IMR-90 (cell line): Measurements from ENCODE around the gene HCN4. TPM values are rescaled to one million over a fixed set of nuclear protein-coding genes. Genes with fewer than 3 reads are reported as not detected.

ENCODE experiments used
- ATAC-seq: fragments of 200-7000 bp; cut with Tn5 transposase; 2 replicates; pipeline ENCODE4 v1.9.1; 2020; ENCODE audit warnings: low read depth, mild to moderate bottlenecking, moderate library complexity
- BruUV-seq: library from RNA; stranded (reverse); fragments of 400-500 nt; replicated peaks from 2 replicates; lab custom pipeline; 2021; lab: Mats Ljungman, UMichigan
- CTCF ChIA-PET: fragments of 300-600 bp; formaldehyde crosslinking; extraction: SDS; loops from one replicate; lab custom pipeline; 2021; ENCODE audit warnings: antibody characterized with exemption; lab: Yijun Ruan, JAX
- POLR2A ChIA-PET: fragments of 300-600 bp; sonication (Branson Sonifier 250); formaldehyde crosslinking; loops from one replicate; lab custom pipeline; 2022; ENCODE audit warnings: antibody characterized with exemption; ENCODE audit not compliant: unreplicated experiment; lab: Charles Lee
- DNase-seq: peaks from one replicate; pipeline ENCODE4 v3.0.0; 2013
- H2AFZ ChIP-seq: replicated peaks from 2 replicates; pipeline ENCODE3; 2013; ENCODE audit warnings: low read length, mild to moderate bottlenecking; ENCODE audit not compliant: poor library complexity
- H2AK5ac ChIP-seq: 2 replicates; pipeline ENCODE4 v1.6.1; 2013; ENCODE audit warnings: low read depth, low read length, inconsistent platforms
- H2AK9ac ChIP-seq: replicated peaks from 2 replicates; pipeline ENCODE3; 2013; ENCODE audit warnings: mild to moderate bottlenecking, low read depth, low read length, moderate library complexity; ENCODE audit not compliant: poor library complexity
- H2BK120ac ChIP-seq: 2 replicates; pipeline ENCODE4 v1.6.1; 2013; ENCODE audit warnings: low read depth, low read length, inconsistent platforms
- H2BK15ac ChIP-seq: 3 replicates; pipeline ENCODE4 v1.6.1; 2013; ENCODE audit warnings: low read depth, low read length, inconsistent platforms
- H2BK20ac ChIP-seq: 2 replicates; pipeline ENCODE4 v1.6.1; 2013; ENCODE audit warnings: low read depth, mild to moderate bottlenecking, inconsistent platforms, low read length, moderate library complexity
- H2BK5ac ChIP-seq: 2 replicates; pipeline ENCODE4 v1.6.1; 2013; ENCODE audit warnings: mild to moderate bottlenecking, low read depth, low read length, inconsistent platforms; ENCODE audit not compliant: poor library complexity, severe bottlenecking
- H3K14ac ChIP-seq: replicated peaks from 2 replicates; pipeline ENCODE4 v1.6.1; 2013; ENCODE audit warnings: low read depth, low read length, inconsistent platforms
- H3K18ac ChIP-seq: 2 replicates; pipeline ENCODE4 v1.6.1; 2013; ENCODE audit warnings: low read depth, low read length, control low read depth
- H3K23ac ChIP-seq: 2 replicates; pipeline ENCODE4 v1.6.1; 2013; ENCODE audit warnings: low read depth, low read length, inconsistent platforms
- H3K27ac ChIP-seq: 2 replicates; pipeline ENCODE4 v1.5.1; 2013; ENCODE audit warnings: mild to moderate bottlenecking, control low read depth, low read length; ENCODE audit not compliant: insufficient read depth
- H3K27me3 ChIP-seq: 2 replicates; pipeline ENCODE4 v1.6.1; 2013; ENCODE audit warnings: low read length; ENCODE audit not compliant: control insufficient read depth, insufficient read depth
- H3K36me3 ChIP-seq: 2 replicates; pipeline ENCODE4 v1.6.1; 2013; ENCODE audit warnings: low read length, mixed read lengths; ENCODE audit not compliant: control insufficient read depth, insufficient read depth
- H3K4ac ChIP-seq: 2 replicates; pipeline ENCODE4 v1.6.1; 2013; ENCODE audit warnings: low read depth, low read length, inconsistent platforms
- H3K4me1 ChIP-seq: 2 replicates; pipeline ENCODE4 v1.6.1; 2013; ENCODE audit warnings: low read length, mixed read lengths; ENCODE audit not compliant: control insufficient read depth, insufficient read depth
- H3K4me2 ChIP-seq: 2 replicates; pipeline ENCODE4 v1.6.1; 2013; ENCODE audit warnings: low read depth, mild to moderate bottlenecking, control low read depth, low read length, moderate library complexity
- H3K4me3 ChIP-seq: 2 replicates; pipeline ENCODE4 v1.5.1; 2013; ENCODE audit warnings: low read depth, mild to moderate bottlenecking, control low read depth, low read length, moderate library complexity; ENCODE audit not compliant: insufficient read depth
- H3K56ac ChIP-seq: 2 replicates; pipeline ENCODE4 v1.6.1; 2013; ENCODE audit warnings: low read length, inconsistent platforms; ENCODE audit not compliant: insufficient read depth; ENCODE audit errors: extremely low read depth
- H3K79me1 ChIP-seq, 2 experiments: 2 replicates each; pipeline ENCODE4 v1.6.1; 2013; ENCODE audit warnings: low read length in 2 of 2, inconsistent platforms in 1 of 2, low read depth in 1 of 2
- H3K9ac ChIP-seq: 2 replicates; pipeline ENCODE4 v1.6.1; 2013; ENCODE audit warnings: low read depth, low read length, control low read depth
- H3K9me1 ChIP-seq: 2 replicates; pipeline ENCODE4 v1.6.1; 2013; ENCODE audit warnings: low read length, inconsistent platforms; ENCODE audit not compliant: insufficient read depth
- H3K9me3 ChIP-seq: 2 replicates; pipeline ENCODE4 v1.6.1; 2013; ENCODE audit warnings: low read length; ENCODE audit not compliant: control insufficient read depth, insufficient read depth
- H4K20me1 ChIP-seq: 2 replicates; pipeline ENCODE4 v1.6.1; 2013; ENCODE audit warnings: low read length, inconsistent platforms; ENCODE audit not compliant: insufficient read depth
- H4K5ac ChIP-seq: 2 replicates; pipeline ENCODE4 v1.6.1; 2013; ENCODE audit warnings: mild to moderate bottlenecking, low read depth, low read length, control low read depth
- H4K8ac ChIP-seq, 2 experiments: 2 replicates each; pipeline ENCODE4 v1.6.1; 2013; ENCODE audit warnings: low read depth in 2 of 2, low read length in 2 of 2, control low read depth in 1 of 2, inconsistent platforms in 1 of 2
- H4K91ac ChIP-seq: 2 replicates; pipeline ENCODE4 v1.6.1; 2013; ENCODE audit warnings: low read depth, low read length, inconsistent platforms; ENCODE audit not compliant: insufficient read depth
- FOS ChIP-seq: fragments of 150-350 bp; IDR thresholded peaks from 2 replicates; pipeline ENCODE4 v1.6.1; 2016; ENCODE audit warnings: low read depth, low read length
- MAZ ChIP-seq: IDR thresholded peaks from 2 replicates; pipeline ENCODE4 v1.6.1; 2012; ENCODE audit warnings: low read depth, mild to moderate bottlenecking, low read length, improper control_type of control experiment, moderate library complexity, borderline replicate concordance
- MXI1 ChIP-seq: IDR thresholded peaks from 2 replicates; pipeline ENCODE4 v1.6.1; 2012; ENCODE audit warnings: low read depth, mild to moderate bottlenecking, low read length, moderate library complexity, borderline replicate concordance
- NFE2L2 ChIP-seq: fragments of 150-350 bp; IDR thresholded peaks from 2 replicates; pipeline ENCODE4 v1.6.1; 2016; ENCODE audit warnings: low read depth, mild to moderate bottlenecking, low read length
- RFX5 ChIP-seq: IDR thresholded peaks from 2 replicates; pipeline ENCODE4 v1.8.0; 2012; ENCODE audit warnings: low read depth, mild to moderate bottlenecking, low read length, moderate library complexity
- WGBS, 2 experiments: methylation state at CpG; one replicate each; pipeline versions ENCODE4 v1.1.5 to v1.1.7; 2013; ENCODE audit warnings: missing lambda C conversion rate in 2 of 2; ENCODE audit not compliant: insufficient read length in 1 of 2; ENCODE audit errors: extremely low coverage in 2 of 2; 5-methylcytosine and 5-hydroxymethylcytosine counted together
- dilution Hi-C: fragments of 300-500 bp; cut with HindIII; formaldehyde crosslinking; loops from one replicate; pipeline ENCODE4 v1.14.3; 2018; ENCODE audit warnings: low sequenced_read_pairs; ENCODE audit not compliant: unreplicated experiment
- in situ Hi-C: fragments of 300-500 bp; cut with MboI; formaldehyde crosslinking; loops from 3 replicates; pipeline ENCODE4 v1.14.3; 2019; ENCODE audit warnings: low sequenced_read_pairs, inconsistent platforms, mixed read lengths
- intact Hi-C: fragments of 100-400 bp; cut with micrococcal nuclease; formaldehyde crosslinking; loops from 2 replicates; pipeline ENCODE4 v1.10.0; 2022
- polyA plus RNA-seq, 3 experiments: library from polyadenylated mRNA; depleted of rRNA; stranded (reverse); fragments of >200 nt; gene quantifications; 2 replicates each; pipeline ENCODE4 v1.2.3, GENCODE V29; 2012; ENCODE audit warnings: low replicate concordance in 1 of 3
- total RNA-seq: library from RNA; depleted of rRNA; stranded (reverse); fragments of >200 nt; gene quantifications from 2 replicates; pipeline ENCODE4 v1.2.3, GENCODE V29; 2012

HCN4 gene
- total and polyA plus RNA-seq, 2 of the 4 experiments (the other 2 are of a cell fraction) = not detected

DNA sequence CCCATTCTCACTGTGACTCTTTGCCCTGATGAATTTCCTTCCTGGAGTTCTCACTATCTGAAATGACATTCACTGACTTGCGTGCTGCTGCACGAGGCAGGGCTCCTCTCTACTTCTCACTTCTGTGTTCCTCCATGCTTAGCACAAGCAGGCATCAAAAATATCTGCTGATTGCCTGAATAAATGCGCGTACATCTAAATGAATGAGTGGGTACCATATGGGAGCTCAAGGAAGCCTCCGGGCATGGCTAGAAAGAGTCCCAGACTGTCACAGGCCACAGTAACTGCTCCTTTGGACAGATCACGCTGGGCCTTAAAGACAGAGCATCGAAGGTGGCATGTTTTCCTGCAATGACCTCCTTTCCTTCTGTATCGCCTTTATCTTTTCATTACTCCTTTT is 31.6 kb downstream of the HCN4 start:
- in situ Hi-C loops = no loop called here

More for the DNA sequence above, 31.6 kb downstream of the HCN4 start:
- no peak overlapping the region for H3K18ac ChIP-seq
- ATAC-seq (no peak), DNase-seq (no peak)
- H2AFZ ChIP-seq = no peak overlapping the region
- peaks cover 54% of the 10 kb centered on the region for H3K27me3 ChIP-seq
- H3K9me1 ChIP-seq = no peaks in the 10 kb centered on the region
- H4K8ac ChIP-seq = no peak overlapping the region
- H2BK20ac ChIP-seq = no peak overlapping the region
- no peak overlapping the region for H4K91ac ChIP-seq
- no peak overlapping the region for H2BK15ac ChIP-seq
- no peaks in the 10 kb centered on the region for H3K9me3 ChIP-seq
- H4K20me1 ChIP-seq = no peaks in the 10 kb centered on the region; the same call in 1 of the 2 replicates
- no peak overlapping the region for H3K4ac ChIP-seq
- no peak overlapping the region for H3K27ac ChIP-seq
- POLR2A ChIA-PET = no interaction called here
- no CpG with 5 or more reads among the region's 8 CpGs for WGBS, 2 experiments
- no peak overlapping the region for H3K4me2 ChIP-seq
- no peak overlapping the region for H2BK5ac ChIP-seq
- no peaks in the 10 kb centered on the region for H3K4me1 ChIP-seq
- H3K9ac ChIP-seq = no peak overlapping the region
- TF ChIP-seq MAZ = no peak
- no peak for TF ChIP-seq RFX5
- TF ChIP-seq FOS = no peak
- no peak for TF ChIP-seq MXI1
- no peak for TF ChIP-seq NFE2L2
- H3K23ac ChIP-seq = no peak overlapping the region
- no peak overlapping the region for H3K4me3 ChIP-seq
- H3K14ac ChIP-seq = no peak overlapping the region
- no peaks in the 10 kb centered on the region for H3K79me1 ChIP-seq
- intact Hi-C loops = no loop called here
- H2BK120ac ChIP-seq = no peak overlapping the region
- dilution Hi-C loops = no loop called here
- no TSS peak for BruUV-seq
- no peak overlapping the region for H4K5ac ChIP-seq
- no peak overlapping the region for H2AK9ac ChIP-seq
- H3K36me3 ChIP-seq = no peaks in the 10 kb centered on the region
- no peak overlapping the region for H3K56ac ChIP-seq
- no peak overlapping the region for H2AK5ac ChIP-seq
- CTCF ChIA-PET = no interaction called here
